ENCODE measurements around the gene NSF.
"Not testable (repeated sequence)": the region's sequence is repeated elsewhere in the genome, so short reads cannot be mapped to it uniquely, and the experiment has no call there.

NSF gene

DNA sequence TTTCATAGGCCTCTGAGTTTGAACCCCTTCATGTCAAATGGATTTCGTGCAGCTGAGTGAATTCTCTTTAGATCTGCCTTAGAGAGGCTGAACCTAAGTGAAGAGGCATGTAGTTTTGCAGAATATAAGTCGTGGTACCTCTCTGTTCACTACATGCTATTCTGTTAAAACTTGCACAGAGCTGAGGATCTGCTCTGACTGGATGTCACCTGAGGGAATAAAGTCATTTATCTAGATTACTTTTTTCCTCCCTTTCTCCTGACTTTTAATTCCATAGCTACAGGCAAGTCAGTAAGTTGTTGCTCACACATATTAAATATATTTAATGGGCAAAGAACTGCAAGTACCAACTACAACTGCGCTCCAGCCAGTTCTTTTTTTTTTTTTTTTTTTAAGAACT, 163.3 kb downstream of the NSF start:
- no peak for DNase-seq (ENCODE audit: extremely low read depth in 1 of 2, low read depth in 1 of 2)

DNA sequence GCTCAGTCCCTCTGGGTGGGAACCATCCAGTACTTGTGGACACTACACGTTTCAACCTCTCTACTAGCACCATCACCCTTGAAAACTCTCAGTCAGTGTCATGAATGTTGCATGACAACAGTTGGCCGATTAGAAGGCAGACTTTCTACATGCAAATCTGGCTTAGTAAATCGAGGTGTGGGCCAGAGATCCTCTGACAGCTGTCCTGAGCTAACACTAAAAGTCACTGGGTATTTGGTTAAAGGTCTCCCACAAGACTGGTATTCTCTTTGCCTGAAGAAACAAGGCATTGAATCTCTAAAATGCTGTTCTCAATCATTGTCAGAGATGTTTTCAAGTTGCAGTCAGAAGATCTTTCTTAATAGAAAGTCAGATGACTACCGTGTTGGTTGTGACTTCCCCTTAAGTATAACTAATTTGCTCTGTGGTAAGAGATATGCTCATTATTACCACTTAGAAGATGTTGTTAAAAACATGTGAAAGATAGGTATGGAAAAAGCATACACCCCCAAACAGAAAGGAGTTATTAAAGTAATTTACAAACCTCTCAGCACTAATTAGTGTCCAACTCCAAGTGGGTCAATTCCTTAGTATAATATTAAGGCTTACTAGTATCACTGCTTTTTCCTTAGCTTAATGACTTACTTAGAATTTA, 165.7 kb downstream of the NSF start:
- no peak for DNase-seq (ENCODE audit: extremely low read depth in 1 of 2, low read depth in 1 of 2)

DNA sequence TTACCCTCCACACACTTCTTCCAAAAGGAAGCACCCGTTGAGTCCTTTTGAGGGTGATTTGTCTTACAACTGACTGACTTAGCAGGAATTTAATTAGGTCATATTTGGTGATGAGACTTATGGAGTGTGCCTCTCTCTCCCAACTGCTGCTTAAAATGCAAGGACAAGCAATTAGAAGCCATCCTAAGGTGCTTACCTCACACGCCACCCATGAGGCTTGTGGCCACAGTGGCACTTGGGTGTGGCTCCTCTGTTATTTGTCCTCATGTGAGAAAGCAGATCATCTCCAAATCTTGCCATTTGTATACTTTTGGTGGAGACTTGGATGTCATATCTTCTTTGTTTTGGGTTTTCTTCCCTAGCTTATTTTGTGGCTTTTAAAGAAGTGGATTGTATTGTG, 166.4 kb downstream of the NSF start:
- DNase-seq (ENCODE audit: extremely low read depth in 1 of 2, low read depth in 1 of 2): no peak

DNA sequence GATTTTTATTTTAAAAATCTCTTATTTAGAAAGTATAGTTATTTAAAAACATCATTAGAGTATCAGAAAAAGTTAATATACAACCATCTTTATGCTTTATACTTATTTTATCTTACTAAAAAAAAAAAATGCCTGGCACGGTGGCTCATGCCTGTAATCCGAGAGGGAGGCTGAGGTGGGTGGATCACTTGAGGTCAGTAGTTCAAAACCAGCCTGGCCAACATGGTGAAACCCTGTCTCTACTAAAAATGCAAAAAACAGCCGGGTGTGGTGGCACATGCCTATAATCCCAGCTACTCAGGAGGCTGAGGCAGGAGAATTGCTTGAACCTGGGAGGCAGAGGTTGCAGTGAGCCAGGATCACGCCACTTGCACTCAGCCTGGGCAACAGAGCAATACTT, 167.1 kb downstream of the NSF start:
- DNase-seq (ENCODE audit: extremely low read depth in 1 of 2, low read depth in 1 of 2): not testable (repeated sequence)

DNA sequence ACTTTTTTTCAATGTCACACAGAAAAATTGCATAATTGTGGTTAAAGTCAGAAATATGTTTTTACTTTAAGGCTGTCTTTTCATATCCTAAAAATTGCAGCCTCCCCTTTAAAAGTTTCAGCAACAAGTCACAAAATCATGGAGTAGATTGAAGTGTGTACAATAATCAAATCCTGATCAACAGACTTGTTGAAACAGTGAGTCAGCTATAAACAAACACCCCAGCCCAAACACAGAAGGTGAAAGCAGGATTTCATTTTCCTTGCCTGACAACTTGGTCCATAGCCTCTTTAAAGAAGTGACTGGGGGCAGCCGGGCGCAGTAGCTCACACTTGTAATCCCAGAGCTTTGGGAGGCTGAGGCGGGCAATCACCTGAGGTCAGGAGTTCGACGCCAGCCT, 168.1 kb downstream of the NSF start:
- DNase-seq (ENCODE audit: extremely low read depth in 1 of 2, low read depth in 1 of 2): no peak

DNA sequence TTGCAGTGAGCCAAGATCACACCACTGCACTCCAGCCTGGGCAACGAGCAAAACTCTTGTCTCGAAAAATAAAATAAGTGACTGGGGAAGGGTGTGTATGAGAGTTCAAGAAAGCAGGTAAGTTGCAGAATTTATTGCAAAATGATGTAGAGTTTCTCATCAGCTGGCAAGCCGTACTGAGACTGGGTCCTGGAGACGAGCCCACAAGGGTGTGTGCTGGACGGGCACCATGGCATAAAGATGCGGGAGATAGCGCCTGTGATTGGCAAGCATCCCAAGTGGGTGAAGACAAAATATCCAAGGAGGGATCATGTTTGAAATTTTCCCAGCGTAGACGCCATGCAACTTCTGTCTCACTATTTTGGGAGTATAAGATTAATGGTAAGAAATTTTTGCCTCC, 168.7 kb downstream of the NSF start:
- no peak for DNase-seq (ENCODE audit: extremely low read depth in 1 of 2, low read depth in 1 of 2)

DNA sequence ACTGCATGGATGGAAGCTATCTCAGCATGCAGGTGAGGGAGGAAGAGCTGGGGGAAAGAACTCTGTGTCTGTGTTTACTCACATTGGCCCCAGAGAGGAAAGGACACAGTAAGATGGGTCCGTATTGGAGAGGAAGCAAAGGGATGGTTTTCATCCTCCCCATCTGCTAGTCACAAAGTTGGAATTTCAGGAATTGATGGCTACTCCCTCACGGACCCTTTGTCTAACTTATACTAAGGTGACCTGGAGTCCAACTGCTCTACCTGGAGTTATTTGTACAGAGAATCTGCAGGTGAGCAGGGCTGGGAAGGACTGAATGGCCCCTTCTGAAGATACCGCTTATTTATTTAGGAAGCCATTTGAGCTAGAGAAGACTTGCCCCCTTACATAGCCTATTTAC, 172.9 kb downstream of the NSF start:
- no peak for DNase-seq (ENCODE audit: extremely low read depth in 1 of 2, low read depth in 1 of 2)

DNA sequence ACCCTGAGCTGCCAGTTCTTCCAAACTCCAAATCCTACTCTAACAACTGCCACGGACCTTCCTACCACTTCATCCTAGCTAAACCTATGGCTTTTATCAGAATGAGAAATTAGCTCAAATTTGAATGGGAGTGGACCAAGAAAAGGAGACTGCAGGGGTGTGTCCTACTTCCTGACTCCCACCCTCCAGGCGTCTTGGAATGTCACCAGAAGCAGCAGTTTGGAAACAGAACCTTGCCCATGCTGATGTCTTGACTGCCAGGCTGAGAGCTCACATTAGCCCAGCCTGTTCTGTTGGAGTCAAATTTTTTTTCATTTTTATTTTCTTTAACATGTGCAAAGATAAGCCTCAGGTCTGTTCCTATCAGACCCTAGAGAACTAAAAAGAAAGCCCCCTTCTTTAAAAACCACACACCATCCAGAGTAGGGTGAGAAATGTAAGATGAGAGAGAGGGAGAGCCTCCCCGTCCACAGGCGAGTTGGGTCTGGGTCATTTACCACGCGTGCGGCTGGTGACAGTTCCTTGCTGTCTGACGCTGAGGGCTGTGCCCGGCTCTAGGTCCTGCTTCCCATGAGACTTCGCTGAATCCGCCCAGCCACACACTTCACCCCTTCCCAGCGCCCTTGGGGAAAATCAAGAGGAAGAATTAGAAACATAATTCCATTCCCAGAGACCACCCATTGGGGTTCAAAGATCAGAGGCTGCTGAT, 173.7 kb downstream of the NSF start:
- no peak for DNase-seq (ENCODE audit: extremely low read depth in 1 of 2, low read depth in 1 of 2)

DNA sequence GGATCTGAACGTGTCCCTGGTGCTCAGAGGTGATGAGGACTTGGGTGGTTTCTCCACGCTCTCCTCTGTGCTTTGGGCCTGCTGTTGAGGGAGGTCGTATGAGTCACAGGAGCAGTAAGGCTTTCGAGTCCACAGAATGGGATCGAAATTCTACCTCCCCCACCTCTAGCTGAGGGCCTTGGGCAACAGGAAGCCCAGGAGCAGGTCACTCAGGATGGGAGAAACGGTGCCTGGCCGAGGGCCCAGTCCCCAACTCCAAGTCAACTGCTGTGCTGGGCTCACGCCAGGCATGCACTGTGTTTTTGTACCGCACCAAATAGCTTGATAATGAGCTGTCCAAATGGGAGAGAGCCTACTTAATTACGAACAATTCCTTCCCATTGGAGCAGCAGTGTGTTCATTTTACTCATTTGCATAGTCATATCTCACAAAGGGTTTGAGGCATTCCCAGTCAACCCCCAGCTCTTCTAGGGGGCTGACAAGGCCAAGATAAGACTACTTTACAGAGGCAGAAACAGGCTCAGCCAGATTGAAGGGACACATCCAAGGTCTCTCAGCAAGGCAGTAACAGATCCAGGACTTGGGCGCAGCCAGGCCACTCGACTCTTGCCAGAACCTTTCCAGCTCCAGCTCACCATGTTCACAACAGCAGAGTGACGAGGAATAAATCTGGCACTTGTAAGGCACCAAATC, 174.4 kb downstream of the NSF start:
- no peak for DNase-seq (ENCODE audit: extremely low read depth in 1 of 2, low read depth in 1 of 2)

DNA sequence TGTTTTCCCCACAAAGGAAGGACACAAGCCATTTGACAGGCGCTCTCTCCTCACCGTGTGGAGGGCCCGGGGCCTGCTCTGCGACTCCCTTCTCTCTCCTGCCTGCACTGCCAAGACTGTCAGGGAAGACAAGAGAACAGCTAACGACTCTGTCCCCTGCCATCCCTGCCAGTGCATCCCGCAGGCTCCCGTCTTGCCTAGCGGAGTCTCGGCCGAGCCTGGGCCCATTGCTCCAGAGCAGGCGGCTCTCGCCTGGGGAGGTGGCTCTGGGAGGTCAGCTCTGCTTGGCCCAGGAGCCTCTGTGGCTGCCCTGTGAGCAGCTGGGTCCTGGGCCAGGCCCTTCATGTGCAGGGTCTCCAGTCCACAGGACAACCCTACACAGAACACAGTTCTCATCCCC, 175.0 kb downstream of the NSF start:
- no peak for DNase-seq (ENCODE audit: extremely low read depth in 1 of 2, low read depth in 1 of 2)

DNA sequence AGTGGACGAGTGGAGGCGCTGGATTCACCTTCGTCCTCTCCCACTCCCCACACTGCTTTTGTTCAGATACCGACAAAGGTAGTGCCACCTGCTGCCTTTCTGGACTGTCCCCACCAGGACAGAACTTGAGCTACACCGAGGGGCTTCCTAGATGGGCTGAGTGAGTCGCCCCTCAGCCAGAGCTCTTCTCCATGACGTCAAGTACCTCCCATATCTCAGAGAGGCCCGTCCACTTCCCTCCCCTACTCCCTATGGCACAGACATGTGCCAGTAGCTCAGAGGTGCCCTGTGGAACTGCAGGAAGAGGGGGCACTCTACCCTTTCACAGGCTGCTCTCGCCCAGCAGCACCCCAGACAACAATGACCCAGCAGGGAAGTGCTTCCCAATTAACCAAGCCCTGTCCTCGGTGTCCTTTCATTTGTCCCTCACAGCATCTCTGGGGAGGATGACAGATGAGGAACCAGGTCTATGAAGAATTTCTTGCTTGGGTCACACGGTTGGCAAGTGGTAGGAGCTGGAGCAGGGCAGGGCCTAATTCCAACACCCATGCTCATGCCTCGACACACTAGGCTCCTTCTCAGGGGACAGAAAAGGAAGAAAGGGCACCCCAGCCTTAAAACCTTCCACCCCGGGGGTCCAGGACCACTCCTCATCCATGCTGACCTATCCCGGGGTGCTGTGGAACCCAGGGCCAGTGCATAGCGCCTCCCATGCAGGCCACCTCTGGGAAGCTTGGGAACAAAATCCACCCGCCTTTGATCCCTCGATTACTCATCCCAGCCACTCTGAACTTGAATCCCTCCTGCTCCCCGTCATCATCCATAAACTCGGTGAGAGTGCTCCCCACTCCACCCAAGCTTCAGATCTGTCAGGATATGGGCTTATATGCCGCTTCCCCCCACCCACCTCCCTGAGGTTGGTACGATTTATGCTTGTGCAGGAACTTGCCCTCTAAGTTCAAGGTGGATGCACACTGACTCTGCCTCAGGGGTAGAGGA, 176.3 kb downstream of the NSF start:
- DNase-seq (ENCODE audit: extremely low read depth in 1 of 2, low read depth in 1 of 2): no peak

DNA sequence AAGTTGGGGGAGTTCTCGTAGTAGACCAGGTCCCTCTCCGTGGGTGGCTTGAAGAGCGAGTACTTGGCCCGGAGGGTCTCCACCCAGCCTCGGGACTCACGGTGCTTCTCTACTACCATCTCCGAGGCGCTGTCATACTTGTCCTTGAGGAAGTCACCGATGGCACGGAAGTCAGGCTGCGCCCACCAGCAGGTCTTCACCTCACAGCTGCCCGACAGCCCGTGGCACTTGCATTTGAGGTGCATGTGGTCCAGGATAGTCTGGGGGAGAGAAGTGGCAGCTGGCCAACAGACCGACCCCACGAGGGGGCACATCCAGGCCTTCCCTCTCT, 178.0 kb downstream of the NSF start:
- no peak for DNase-seq (ENCODE audit: extremely low read depth in 1 of 2, low read depth in 1 of 2)

DNA sequence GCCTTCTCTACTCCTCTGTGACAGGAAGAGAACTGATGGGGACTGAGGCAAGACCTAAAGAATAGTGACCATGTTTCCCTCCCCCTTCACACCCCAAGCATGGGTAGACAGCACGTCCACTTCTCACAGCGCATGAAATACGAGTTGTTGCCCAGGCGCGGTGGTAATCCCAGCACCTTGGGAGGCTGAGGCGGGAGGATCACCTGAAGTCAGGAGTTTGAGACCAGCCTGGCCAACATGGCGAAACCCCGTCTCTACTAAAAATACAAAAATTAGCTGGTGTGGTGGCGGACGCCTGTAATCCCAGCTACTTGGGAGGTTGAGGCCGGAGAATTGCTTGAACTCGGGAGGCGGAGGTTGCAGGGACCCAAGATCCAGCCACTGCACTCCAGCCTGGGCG, 178.4 kb downstream of the NSF start:
- not testable (repeated sequence) for DNase-seq (ENCODE audit: extremely low read depth in 1 of 2, low read depth in 1 of 2)

DNA sequence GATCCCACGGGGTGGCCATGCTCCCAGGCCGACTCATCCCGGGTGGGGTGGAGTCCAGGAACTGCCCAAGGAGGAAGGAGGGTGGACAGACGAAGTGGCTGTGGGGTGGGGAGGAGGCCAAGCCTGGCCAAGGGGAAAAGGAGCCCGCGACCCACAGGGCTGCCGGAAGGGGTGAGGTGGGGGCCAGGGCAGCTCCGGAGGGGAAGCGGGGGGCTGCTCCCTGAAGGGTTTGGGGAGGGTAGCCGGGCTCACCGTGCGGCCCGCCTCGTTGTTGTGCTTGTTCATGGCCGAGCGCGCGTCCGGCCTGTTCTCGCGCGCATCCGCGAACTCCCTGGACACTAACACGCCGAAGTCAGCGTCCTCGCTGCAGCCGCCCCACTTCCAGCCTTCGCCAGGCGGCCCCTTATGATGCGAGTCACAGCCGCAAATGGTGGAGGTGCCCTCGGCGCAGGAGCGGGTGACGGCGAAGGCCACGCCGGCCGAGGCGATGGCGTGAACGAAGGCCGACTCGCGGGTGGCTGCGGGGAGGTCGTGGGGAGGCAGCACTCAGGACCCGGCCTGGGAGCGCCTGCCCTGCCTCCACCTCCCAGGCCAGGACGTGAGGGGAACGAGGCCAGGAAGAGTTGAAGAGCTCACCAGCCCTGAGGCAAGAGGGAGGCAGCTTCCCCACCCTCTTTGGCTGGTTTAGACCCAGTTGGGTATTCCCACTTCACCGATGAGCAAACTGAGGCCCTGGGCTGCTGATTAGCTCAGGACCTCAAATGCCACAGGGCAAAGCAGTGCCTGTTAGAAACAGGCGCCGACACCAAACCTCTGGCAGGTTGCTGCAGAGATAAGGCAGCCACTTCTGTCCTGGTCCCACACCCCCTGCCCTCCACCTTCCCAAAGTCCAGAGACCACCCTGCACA, 179.3 kb downstream of the NSF start:
- no peak for DNase-seq (ENCODE audit: extremely low read depth in 1 of 2, low read depth in 1 of 2)

DNA sequence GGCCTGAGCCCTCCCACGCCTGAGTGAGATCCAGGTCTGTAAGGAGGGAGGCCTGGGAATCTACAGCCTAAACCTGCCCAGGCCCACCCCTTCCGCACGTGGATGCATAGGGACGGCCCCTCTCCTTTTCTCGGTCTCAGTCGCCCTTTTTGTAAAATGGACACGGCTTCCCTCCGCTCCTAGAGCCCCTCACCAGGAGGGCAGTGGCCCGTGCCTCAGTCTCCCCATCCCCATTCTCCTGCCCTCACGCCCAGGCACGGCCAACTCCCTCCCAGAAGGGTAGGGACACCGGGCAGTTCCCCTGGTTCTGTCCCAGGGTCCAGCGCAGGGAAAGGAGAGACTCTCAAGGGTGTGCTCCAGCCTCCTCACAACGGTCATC, 180.0 kb downstream of the NSF start:
- DNase-seq (ENCODE audit: extremely low read depth in 1 of 2, low read depth in 1 of 2): no peak

DNA sequence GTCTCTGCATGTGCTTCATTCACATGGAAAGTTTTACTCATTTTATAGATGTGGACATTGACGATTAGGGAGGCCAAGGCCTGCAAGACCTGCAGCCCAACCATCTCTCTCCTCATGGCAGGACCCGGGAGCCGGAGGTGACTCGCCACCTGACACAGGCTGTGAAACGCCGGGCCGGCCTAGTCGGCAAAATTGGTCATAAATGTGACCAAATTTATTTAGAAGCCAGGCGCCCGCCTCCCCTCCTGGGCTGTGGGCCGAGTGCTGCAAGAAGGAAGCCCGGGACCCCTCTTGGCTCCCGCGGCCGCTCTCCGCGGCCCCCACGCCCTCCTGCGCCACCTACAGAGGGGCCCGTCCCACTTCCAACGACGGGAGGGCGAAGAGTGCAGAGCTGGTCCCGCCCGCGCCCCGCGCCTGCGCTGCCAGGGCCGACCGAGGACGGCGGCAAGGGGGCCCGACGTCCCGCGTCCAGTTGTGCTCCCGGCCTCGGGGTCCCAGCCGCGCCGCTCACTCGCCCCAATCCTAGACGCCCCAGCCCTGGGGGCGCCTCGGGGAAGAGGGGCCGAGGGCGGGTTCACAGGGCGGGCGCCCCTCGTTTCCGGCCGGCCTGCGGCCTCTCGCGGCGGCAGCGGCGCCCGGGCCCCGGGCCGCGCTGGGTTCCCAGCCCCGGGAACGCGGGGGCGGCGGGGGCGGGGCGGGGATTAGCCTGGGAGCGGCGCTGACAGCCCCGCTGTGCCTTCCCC, 180.5 kb downstream of the NSF start:
- no peak for DNase-seq (ENCODE audit: extremely low read depth in 1 of 2, low read depth in 1 of 2)

DNA sequence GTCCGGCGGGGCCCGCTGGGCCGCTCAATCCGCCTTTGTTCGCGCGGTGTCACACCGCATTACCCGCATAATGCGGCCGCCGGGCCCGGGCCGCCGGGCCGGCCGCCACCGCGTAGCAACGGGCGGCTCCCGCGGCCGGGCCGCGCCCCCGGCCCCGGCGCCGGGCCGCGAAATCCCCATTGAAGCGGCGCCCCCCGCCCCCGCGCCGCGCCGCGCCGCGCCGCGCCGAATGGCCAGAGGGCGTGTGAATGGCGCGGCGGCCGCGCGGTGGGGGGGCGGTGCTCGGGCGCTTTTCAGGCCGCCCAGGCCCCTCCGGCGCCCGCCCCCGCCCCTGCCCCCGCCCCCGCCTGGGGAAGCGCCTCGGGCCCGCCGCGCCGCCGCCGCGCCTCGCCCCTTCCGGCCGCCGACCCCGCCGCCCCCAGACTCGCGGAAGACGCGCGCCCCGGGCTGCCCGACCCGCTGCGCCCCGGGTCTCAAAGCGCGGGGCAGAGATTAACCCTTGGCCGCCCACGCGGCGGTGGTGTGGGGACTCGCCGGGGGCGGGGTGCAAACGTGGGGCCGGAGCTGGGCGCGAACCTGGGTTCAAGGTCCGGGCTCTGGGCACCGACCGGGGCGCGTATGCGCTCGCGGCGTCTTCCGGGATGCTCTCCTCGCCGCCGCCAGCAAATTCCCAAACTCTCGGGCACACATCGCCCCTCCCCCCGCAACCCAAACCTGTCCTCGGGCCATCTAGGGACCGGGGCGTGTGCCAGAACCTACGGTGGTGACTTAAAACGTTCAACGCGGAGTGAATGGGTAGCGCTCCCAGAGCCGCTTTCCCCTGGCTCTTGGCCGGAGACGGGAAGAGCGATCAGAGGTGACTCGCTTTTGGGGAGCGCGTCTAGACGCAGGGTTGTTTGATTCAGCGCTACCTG, 181.3 kb downstream of the NSF start:
- no peak for DNase-seq (ENCODE audit: extremely low read depth in 1 of 2, low read depth in 1 of 2)

DNA sequence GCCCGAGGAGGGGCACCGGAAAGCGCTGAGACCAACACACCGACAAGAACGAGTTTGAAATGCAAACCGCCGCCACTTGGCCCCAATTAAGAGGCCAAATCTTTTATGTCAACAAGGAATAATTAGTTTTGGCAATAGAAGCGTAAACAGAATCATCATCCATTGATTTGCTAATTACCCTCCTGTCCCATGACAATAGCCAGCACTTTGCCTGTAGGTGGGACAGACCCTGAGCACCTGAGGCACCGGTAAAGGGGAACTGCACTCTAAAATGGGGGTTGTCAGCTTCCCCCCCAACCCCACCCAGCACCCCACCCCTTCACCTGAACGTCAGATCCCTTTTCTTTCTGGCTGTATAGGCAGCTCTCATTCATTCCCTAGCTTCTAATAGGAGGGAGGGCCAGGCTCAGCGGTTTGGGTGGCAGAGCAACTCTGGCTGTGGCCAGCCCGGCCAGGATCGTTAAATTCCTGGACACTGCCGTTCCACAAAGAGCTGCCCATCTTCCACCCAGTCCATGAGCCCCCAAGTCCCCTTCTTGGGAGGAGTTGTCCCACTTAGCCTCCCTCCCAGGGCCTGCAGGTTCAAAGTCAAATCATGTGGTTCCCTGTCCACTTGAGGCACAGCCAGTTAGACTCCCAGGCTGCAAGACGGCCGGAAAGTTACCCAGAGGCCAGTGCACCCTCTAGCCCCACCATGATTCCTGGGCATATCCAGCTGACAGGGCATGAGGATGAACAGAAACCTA, 182.2 kb downstream of the NSF start:
- no peak for DNase-seq (ENCODE audit: extremely low read depth in 1 of 2, low read depth in 1 of 2)

Measured in stimulated activated CD8-positive, alpha-beta memory T cell treated with anti-CD3 and anti-CD28 coated beads, Interleukin-7, amount 100 ng/mL, for 48 hours (primary cell).